Endothelial cell of umbilical vein (primary cell): ENCODE data around the gene TMEFF2. TPM values are rescaled to one million over a fixed set of nuclear protein-coding genes. Genes with fewer than 3 reads are reported as not detected.

Source experiments
- BruUV-seq: library from RNA; stranded (reverse); fragments of 400-500 nt; replicated peaks from 2 replicates; lab custom pipeline; 2021; lab: Mats Ljungman, UMichigan
- CTCF ChIA-PET: fragments of 300-600, 350-600 bp; sonication (Branson Sonifier 250); formaldehyde crosslinking; loops from one replicate; lab custom pipeline; 2021; ENCODE audit warnings: antibody characterized with exemption, inconsistent platforms; lab: Charles Lee
- POLR2A ChIA-PET: fragments of 300-600, 350-600 bp; sonication (Branson Sonifier 250); formaldehyde crosslinking; loops from one replicate; lab custom pipeline; 2021; ENCODE audit warnings: antibody characterized with exemption, inconsistent platforms; lab: Charles Lee
- DNase-seq: peaks from one replicate; pipeline ENCODE4 v3.0.0-alpha.2; 2011; ENCODE audit warnings: low read depth, low spot score
- FAIRE-seq: peaks from 2 replicates; lab custom pipeline; 2011; peaks lifted over from hg19 to GRCh38; lab: Jason Lieb, UNC
- H2AFZ ChIP-seq: 2 replicates; pipeline ENCODE4 v1.6.0; 2012; ENCODE audit warnings: low read depth, low read length, control low read depth, inconsistent platforms
- H3K27ac ChIP-seq: 2 replicates; pipeline ENCODE4 v1.5.1; 2011; ENCODE audit warnings: low read depth, mild to moderate bottlenecking, control low read depth, low read length, moderate library complexity; ENCODE audit not compliant: insufficient read depth
- H3K27me3 ChIP-seq, 2 experiments: 2 replicates each; pipeline versions ENCODE4 v1.6.0 to v1.6.1; 2011; ENCODE audit warnings: low read length in 2 of 2, mixed read lengths in 1 of 2; ENCODE audit not compliant: control insufficient read depth in 2 of 2, insufficient read depth in 2 of 2
- H3K36me3 ChIP-seq, 2 experiments: 2 replicates in 1 of 2; 3 replicates in 1 of 2; pipeline ENCODE4 v1.5.1; 2011; ENCODE audit warnings: low read length in 2 of 2, mild to moderate bottlenecking in 1 of 2, moderate library complexity in 1 of 2; ENCODE audit not compliant: control insufficient read depth in 2 of 2, insufficient read depth in 2 of 2; ENCODE audit errors: extremely low read depth in 1 of 2
- H3K4me1 ChIP-seq: 3 replicates; pipeline ENCODE4 v1.5.1; 2011; ENCODE audit warnings: mild to moderate bottlenecking, low read length; ENCODE audit not compliant: control insufficient read depth, insufficient read depth; ENCODE audit errors: extremely low read depth
- H3K4me2 ChIP-seq: 2 replicates; pipeline ENCODE4 v1.6.1; 2011; ENCODE audit warnings: low read length, control low read depth, mixed read lengths; ENCODE audit not compliant: insufficient read depth
- H3K4me3 ChIP-seq, 3 experiments: fragments of 200-600 bp in 1 of 3; sonication (generic), shearing (Covaris generic) in 1 of 3; replicated peaks in 1 of 3; 2 replicates each; pipeline ENCODE4 v1.5.1; 2011 to 2016; ENCODE audit warnings: control low read depth in 3 of 3, low read length in 3 of 3, mild to moderate bottlenecking in 2 of 3, inconsistent platforms in 1 of 3, low read depth in 1 of 3, moderate library complexity in 1 of 3; ENCODE audit not compliant: insufficient read depth in 1 of 3
- H3K79me2 ChIP-seq: 2 replicates; pipeline ENCODE4 v1.6.0; 2012; ENCODE audit warnings: low read length, inconsistent platforms; ENCODE audit not compliant: control insufficient read depth, insufficient read depth
- H3K9ac ChIP-seq: replicated peaks from 2 replicates; pipeline ENCODE3; 2011; ENCODE audit warnings: low read length, control low read depth; ENCODE audit not compliant: insufficient read depth; ENCODE audit errors: extremely low read depth
- H3K9me1 ChIP-seq: replicated peaks from 3 replicates; pipeline ENCODE4 v1.6.0; 2011; ENCODE audit warnings: mild to moderate bottlenecking, low read length; ENCODE audit not compliant: control insufficient read depth, insufficient read depth; ENCODE audit errors: extremely low read depth
- H3K9me3 ChIP-seq: replicated peaks from 2 replicates; pipeline ENCODE4 v1.5.1; 2012; ENCODE audit warnings: low read length, inconsistent platforms; ENCODE audit not compliant: control insufficient read depth, insufficient read depth
- H4K20me1 ChIP-seq: replicated peaks from 2 replicates; pipeline ENCODE3; 2011; ENCODE audit warnings: mild to moderate bottlenecking, low read length; ENCODE audit not compliant: control insufficient read depth, insufficient read depth; ENCODE audit errors: extremely low read depth
- EZH2 ChIP-seq: IDR thresholded peaks from 2 replicates; pipeline ENCODE4 v1.6.1; 2012; ENCODE audit warnings: borderline replicate concordance, low read depth, mild to moderate bottlenecking, moderate library complexity, low read length, inconsistent platforms; ENCODE audit not compliant: severe bottlenecking
- FOS ChIP-seq: IDR thresholded peaks from 2 replicates; pipeline ENCODE4 v1.6.1; 2011; ENCODE audit warnings: mild to moderate bottlenecking, low read length, moderate library complexity, borderline replicate concordance; ENCODE audit not compliant: insufficient read depth
- GATA2 ChIP-seq: IDR thresholded peaks from 2 replicates; pipeline ENCODE4 v1.7.0; 2011; ENCODE audit warnings: low read depth, mild to moderate bottlenecking, moderate library complexity, mixed read lengths, low read length; ENCODE audit not compliant: insufficient read length, insufficient read depth
- JUN ChIP-seq: IDR thresholded peaks from 2 replicates; pipeline ENCODE4 v1.6.1; 2011; ENCODE audit warnings: borderline replicate concordance, low read depth; ENCODE audit not compliant: insufficient read length, insufficient read depth
- MYC ChIP-seq: IDR thresholded peaks from one replicate; pipeline ENCODE4 v1.6.1; 2011; ENCODE audit warnings: mild to moderate bottlenecking, low read depth, low read length
- POLR2A ChIP-seq: IDR thresholded peaks from 2 replicates; pipeline ENCODE4 v1.6.1; 2012; ENCODE audit warnings: low read depth, mild to moderate bottlenecking, control low read depth, low read length
- POLR2AphosphoS5 ChIP-seq: IDR thresholded peaks from 2 replicates; pipeline ENCODE4 v1.6.1; 2012; ENCODE audit warnings: low read depth, mild to moderate bottlenecking, control low read depth, low read length, moderate library complexity; ENCODE audit not compliant: insufficient read depth
- dilution Hi-C: fragments of 300-500 bp; cut with MboI; formaldehyde crosslinking; loops from one replicate; pipeline ENCODE4 v1.15.0; 2019; ENCODE audit warnings: low sequenced_read_pairs; ENCODE audit not compliant: extremely low pct_ligation_motif_present
- intact Hi-C: fragments of 100-400 bp; cut with micrococcal nuclease; formaldehyde crosslinking; loops from one replicate; pipeline ENCODE4 v1.10.0; 2022
- polyA plus RNA-seq, 4 experiments: library from polyadenylated mRNA; depleted of rRNA in 3 of 4; stranded (reverse) in 3 of 4; unstranded in 1 of 4; fragments of >200 nt; gene quantifications; 2 replicates each; pipeline versions ENCODE4 v1.2.1 to v1.2.3, GENCODE V29; 2011 to 2012; ENCODE audit warnings: missing spikeins in 1 of 4
- total RNA-seq: library from RNA; stranded (reverse); gene quantifications from 2 replicates; pipeline ENCODE4 v1.2.3, GENCODE V29; 2021
- TF ChIP-seq, protein P1 (sequence below), 2 donors: IDR thresholded peaks; 1 replicate in 1 of 2; 2 replicates in 1 of 2; pipeline ENCODE4 v1.5.1; 2011; ENCODE audit warnings: low read length in 2 of 2, mild to moderate bottlenecking in 2 of 2, moderate library complexity in 2 of 2, control low read depth in 1 of 2, inconsistent platforms in 1 of 2, low read depth in 1 of 2; ENCODE audit not compliant: insufficient read depth in 1 of 2; ENCODE audit errors: extremely low read depth in 1 of 2
- TF ChIP-seq, protein P2 (sequence below): IDR thresholded peaks from 2 replicates; pipeline ENCODE4 v1.6.1; 2011; ENCODE audit not compliant: insufficient read depth, insufficient read length

TMEFF2 gene
- total and polyA plus RNA-seq, 2 donors (not counting 3 experiments of a cell fraction or from before 2014, with no cell fraction given) = 0.18 to 0.20 TPM

DNA sequence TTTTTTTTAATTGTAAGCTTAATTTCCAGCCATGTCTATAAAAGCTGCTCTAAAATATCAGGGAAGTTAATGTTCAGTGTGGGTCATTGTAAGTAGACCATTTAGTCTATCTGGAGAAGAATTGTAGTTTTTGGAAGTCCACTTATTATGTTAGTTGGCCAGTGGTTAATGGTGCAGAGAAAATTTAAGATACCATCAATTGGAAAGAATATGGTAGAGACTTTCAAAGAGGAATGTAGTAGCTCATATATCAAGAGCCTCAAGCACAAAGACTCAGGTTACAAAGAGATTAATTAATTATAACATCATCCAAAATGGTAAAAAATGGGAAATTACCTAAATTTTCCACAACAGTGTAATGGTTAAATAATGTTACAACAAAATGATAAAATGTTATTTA lies 220.1 kb downstream of the TMEFF2 start:
- no peak overlapping the region for H3K4me2 ChIP-seq
- no peak overlapping the region for H3K27ac ChIP-seq
- no peaks in the 10 kb centered on the region for H3K9me1 ChIP-seq
- dilution Hi-C loops = no loop called here
- H3K27me3 ChIP-seq = no peaks in the 10 kb centered on the region
- no peaks in the 10 kb centered on the region for H3K9me3 ChIP-seq
- no peak overlapping the region for H3K9ac ChIP-seq
- DNase-seq (no peak), FAIRE-seq (no peak)
- intact Hi-C loops = loop anchor here (2.0 to 10.0 kb wide), 3 partner anchors 14 to 290 kb away; no protein-coding TSS in a partner anchor
- H3K36me3 ChIP-seq = no peaks in the 10 kb centered on the region
- POLR2A ChIA-PET = no interaction called here
- no peak overlapping the region for H3K4me3 ChIP-seq
- TF ChIP-seq, protein P1, sequence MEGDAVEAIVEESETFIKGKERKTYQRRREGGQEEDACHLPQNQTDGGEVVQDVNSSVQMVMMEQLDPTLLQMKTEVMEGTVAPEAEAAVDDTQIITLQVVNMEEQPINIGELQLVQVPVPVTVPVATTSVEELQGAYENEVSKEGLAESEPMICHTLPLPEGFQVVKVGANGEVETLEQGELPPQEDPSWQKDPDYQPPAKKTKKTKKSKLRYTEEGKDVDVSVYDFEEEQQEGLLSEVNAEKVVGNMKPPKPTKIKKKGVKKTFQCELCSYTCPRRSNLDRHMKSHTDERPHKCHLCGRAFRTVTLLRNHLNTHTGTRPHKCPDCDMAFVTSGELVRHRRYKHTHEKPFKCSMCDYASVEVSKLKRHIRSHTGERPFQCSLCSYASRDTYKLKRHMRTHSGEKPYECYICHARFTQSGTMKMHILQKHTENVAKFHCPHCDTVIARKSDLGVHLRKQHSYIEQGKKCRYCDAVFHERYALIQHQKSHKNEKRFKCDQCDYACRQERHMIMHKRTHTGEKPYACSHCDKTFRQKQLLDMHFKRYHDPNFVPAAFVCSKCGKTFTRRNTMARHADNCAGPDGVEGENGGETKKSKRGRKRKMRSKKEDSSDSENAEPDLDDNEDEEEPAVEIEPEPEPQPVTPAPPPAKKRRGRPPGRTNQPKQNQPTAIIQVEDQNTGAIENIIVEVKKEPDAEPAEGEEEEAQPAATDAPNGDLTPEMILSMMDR (IDR thresholded peaks at IDR 0.05; ENCODE audit: extremely low read depth in 1 of 2, insufficient read depth in 1 of 2, low read depth in 1 of 2, low read length in 2 of 2) = no peak
- TF ChIP-seq JUN (no peak), POLR2AphosphoS5 (no peak), FOS (no peak), GATA2 (no peak), POLR2A (no peak), EZH2 (no peak), MYC (no peak)
- TF ChIP-seq, protein P2, sequence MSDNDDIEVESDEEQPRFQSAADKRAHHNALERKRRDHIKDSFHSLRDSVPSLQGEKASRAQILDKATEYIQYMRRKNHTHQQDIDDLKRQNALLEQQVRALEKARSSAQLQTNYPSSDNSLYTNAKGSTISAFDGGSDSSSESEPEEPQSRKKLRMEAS = no peak
- H4K20me1 ChIP-seq = no peaks in the 10 kb centered on the region
- peaks cover 44% of the 10 kb centered on the region for H3K4me1 ChIP-seq
- H3K79me2 ChIP-seq = no peaks in the 10 kb centered on the region
- H2AFZ ChIP-seq = no peak overlapping the region
- no TSS peak for BruUV-seq
- CTCF ChIA-PET = no interaction called here
